Ovary (tissue), 9 donors: ENCODE measurements around the gene FOXO1. TPM values are rescaled to one million over a fixed set of nuclear protein-coding genes. Genes with fewer than 3 reads are reported as not detected.

Experiments used
- DNase-seq, 5 donors: peaks; one replicate each; pipeline ENCODE4 v3.0.0-alpha.2; 2019 to 2020
- H3K27ac ChIP-seq, 2 donors: fragments of 200-600 bp; one replicate each; pipeline versions ENCODE4 v1.5.1 to v1.8.0; 2019 to 2022
- H3K27me3 ChIP-seq: fragments of 200-600 bp; one replicate; pipeline ENCODE4 v1.8.0; 2022
- H3K36me3 ChIP-seq: fragments of 200-600 bp; sonication (generic); one replicate; pipeline ENCODE4 v1.5.1; 2019
- H3K4me1 ChIP-seq: one replicate; pipeline ENCODE4 v1.8.1; 2013; ENCODE audit warnings: mild to moderate bottlenecking, moderate library complexity; ENCODE audit not compliant: insufficient read depth
- H3K4me3 ChIP-seq: fragments of 200-600 bp; sonication (generic); one replicate; pipeline ENCODE4 v1.5.1; 2017
- H3K9me3 ChIP-seq, 2 donors: fragments of 200-600 bp in 1 of 2; sonication (generic) in 1 of 2; one replicate each; pipeline versions ENCODE4 v1.5.1 to v1.8.1; 2013 to 2019; ENCODE audit warnings: mild to moderate bottlenecking in 1 of 2, moderate library complexity in 1 of 2
- EP300 ChIP-seq: sonication (generic); formaldehyde crosslinking; IDR thresholded peaks from one replicate; pipeline ENCODE4 v1.6.1; 2017; ENCODE audit warnings: antibody characterized with exemption
- POLR2A ChIP-seq: fragments of 450-650 bp; IDR thresholded peaks from one replicate; pipeline ENCODE4 v1.6.1; 2017; ENCODE audit warnings: antibody characterized with exemption, mild to moderate bottlenecking, moderate library complexity
- WGBS, 3 donors: extraction: QIAGEN DNeasy Blood & Tissue Kit in 1 of 3; methylation state at CpG; one replicate each; pipeline versions ENCODE4 v1.1.5 to v1.1.7; 2013 to 2017; 5-methylcytosine and 5-hydroxymethylcytosine counted together
- intact Hi-C, 4 donors: fragments of 100-400 bp; cut with DNase I; formaldehyde crosslinking; loops; one replicate each; pipeline versions ENCODE4 v1.11.0 to v1.15.1; 2022 to 2023
- polyA plus RNA-seq, 2 donors: library from polyadenylated mRNA; stranded (reverse); fragments of 200-250 nt in 1 of 2; fragments of 350-450 nt in 1 of 2; fragmentation: Illumina TruSeq in 1 of 2; extraction: RNeasy Lipid Tissue Mini Kit (QIAGEN cat#74804) in 1 of 2; gene quantifications; one replicate each; pipeline ENCODE4 v1.2.3, GENCODE V29; 2013 to 2014
- total RNA-seq, 7 donors: library from RNA; depleted of rRNA in 2 of 7; stranded (reverse); fragments of >200 nt in 2 of 7; fragmentation: NEBNext Ultra II Directional in 3 of 7; extraction: Animal tissue kit (Norgen Biotek cat#: 25700) in 3 of 7; gene quantifications; one replicate each; pipeline versions ENCODE4 v1.1.0 to v1.2.4, GENCODE V29; 2016 to 2023
- TF ChIP-seq, protein P1 (sequence below), 3 donors: fragments of 450-650 bp in 2 of 3; fragments of 200-600 bp in 1 of 3; IDR thresholded peaks; one replicate each; pipeline versions ENCODE4 v1.5.1 to v1.8.0; 2016 to 2022; ENCODE audit warnings: antibody characterized with exemption in 3 of 3, mild to moderate bottlenecking in 1 of 3
- donor health status: DM: no; HTN: no; CAD: no; lungs with moderate emphysema.
- donor health status: DM: no; HTN: no; CAD: no.
- donor health status: Bipolar disorder and iron deficiency.
- donor health status: DM: yes; HTN: yes; CAD: no.
- donor health status: DM: no; HTN: no; CAD: no.
- donor health status: DM: yes; HTN: yes; CAD: no.

The FOXO1 gene
- total and polyA plus RNA-seq, 9 donors = 51.5 to 157 (median 107) TPM

DNA sequence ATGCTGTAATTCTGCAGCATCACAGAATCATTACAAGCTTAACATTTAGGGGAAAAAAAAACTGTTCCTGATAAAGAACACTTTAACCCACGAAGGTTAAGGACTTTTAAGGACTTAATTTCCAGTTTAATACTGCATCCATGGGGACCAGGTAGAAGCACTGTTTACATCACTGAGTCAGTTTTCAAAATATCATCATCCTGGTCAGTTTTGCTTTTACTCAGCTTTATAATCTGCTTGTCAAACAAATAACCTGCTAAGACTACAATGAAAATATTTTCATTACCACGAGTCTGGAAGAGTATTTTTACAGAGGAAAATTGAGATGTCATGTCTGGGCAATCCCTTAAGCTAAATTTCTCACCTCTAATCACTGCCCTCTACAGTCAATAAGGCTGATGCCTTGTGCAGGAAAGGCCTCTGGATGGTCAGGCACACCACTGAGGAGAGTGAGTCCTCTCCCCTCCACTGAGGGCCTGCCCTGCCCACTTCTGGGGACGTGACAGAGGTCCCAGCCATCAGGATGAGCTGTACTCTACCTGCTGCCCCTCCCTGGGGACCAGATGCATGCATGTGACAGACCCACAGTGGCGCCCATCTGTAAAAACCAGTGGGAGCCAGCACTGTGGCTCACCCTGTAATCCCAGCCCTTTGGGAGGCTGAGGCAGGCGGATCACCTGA is 31.0 kb downstream of the FOXO1 start:
- WGBS, 3 donors = 54 to 57% (median 54%) methylated on average over 5 of the region's 5 CpGs
- Histone ChIP-seq H3K4me3 (no peak overlapping the region), H3K9me3 (no peaks in the 10 kb centered on the region), H3K27ac (no peak overlapping the region), H3K36me3 (no peaks in the 10 kb centered on the region), H3K4me1 (peaks cover 21% of the 10 kb centered on the region), H3K27me3 (no peaks in the 10 kb centered on the region)
- intact Hi-C loops = no loop called here
- DNase-seq = no peak
- TF ChIP-seq, protein P1, sequence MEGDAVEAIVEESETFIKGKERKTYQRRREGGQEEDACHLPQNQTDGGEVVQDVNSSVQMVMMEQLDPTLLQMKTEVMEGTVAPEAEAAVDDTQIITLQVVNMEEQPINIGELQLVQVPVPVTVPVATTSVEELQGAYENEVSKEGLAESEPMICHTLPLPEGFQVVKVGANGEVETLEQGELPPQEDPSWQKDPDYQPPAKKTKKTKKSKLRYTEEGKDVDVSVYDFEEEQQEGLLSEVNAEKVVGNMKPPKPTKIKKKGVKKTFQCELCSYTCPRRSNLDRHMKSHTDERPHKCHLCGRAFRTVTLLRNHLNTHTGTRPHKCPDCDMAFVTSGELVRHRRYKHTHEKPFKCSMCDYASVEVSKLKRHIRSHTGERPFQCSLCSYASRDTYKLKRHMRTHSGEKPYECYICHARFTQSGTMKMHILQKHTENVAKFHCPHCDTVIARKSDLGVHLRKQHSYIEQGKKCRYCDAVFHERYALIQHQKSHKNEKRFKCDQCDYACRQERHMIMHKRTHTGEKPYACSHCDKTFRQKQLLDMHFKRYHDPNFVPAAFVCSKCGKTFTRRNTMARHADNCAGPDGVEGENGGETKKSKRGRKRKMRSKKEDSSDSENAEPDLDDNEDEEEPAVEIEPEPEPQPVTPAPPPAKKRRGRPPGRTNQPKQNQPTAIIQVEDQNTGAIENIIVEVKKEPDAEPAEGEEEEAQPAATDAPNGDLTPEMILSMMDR (IDR thresholded peaks at IDR 0.05) = no peak
- TF ChIP-seq POLR2A = no peak
- TF ChIP-seq EP300 = no peak

GRCh38 chr13:40632915-40633314 is 33.5 kb downstream of the FOXO1 start:
- H3K4me1 ChIP-seq = peaks cover 18% of the 10 kb centered on the region

GRCh38 chr13:40631605-40632004 is 34.8 kb downstream of the FOXO1 start:
- Histone ChIP-seq H3K9me3 (no peaks in the 10 kb centered on the region), H3K4me3 (no peak overlapping the region), H3K27me3 (no peaks in the 10 kb centered on the region), H3K4me1 (peaks cover 21% of the 10 kb centered on the region), H3K36me3 (no peaks in the 10 kb centered on the region), H3K27ac (no peak overlapping the region)
- TF ChIP-seq POLR2A (no peak), EP300 (no peak)
- TF ChIP-seq, protein P1 (IDR thresholded peaks at IDR 0.05) = no peak
- 93 to 94% (median 93%) methylated on average over 4 of the region's 4 CpGs for WGBS, 3 donors
- no peak for DNase-seq
- intact Hi-C loops = no loop called here

More at GRCh38 chr13:40632915-40633314, 33.5 kb downstream of the FOXO1 start:
- Histone ChIP-seq H3K27me3 (no peaks in the 10 kb centered on the region), H3K36me3 (no peaks in the 10 kb centered on the region), H3K4me3 (no peak overlapping the region), H3K9me3 (no peaks in the 10 kb centered on the region), H3K27ac (no peak overlapping the region)
- intact Hi-C loops = no loop called here
- TF ChIP-seq POLR2A = no peak
- TF ChIP-seq EP300 = no peak
- TF ChIP-seq, protein P1 (IDR thresholded peaks at IDR 0.05) = no peak
- DNase-seq = no peak
- 83 to 89% (median 86%) methylated on average over 3 of the region's 3 CpGs for WGBS, 3 donors

DNA sequence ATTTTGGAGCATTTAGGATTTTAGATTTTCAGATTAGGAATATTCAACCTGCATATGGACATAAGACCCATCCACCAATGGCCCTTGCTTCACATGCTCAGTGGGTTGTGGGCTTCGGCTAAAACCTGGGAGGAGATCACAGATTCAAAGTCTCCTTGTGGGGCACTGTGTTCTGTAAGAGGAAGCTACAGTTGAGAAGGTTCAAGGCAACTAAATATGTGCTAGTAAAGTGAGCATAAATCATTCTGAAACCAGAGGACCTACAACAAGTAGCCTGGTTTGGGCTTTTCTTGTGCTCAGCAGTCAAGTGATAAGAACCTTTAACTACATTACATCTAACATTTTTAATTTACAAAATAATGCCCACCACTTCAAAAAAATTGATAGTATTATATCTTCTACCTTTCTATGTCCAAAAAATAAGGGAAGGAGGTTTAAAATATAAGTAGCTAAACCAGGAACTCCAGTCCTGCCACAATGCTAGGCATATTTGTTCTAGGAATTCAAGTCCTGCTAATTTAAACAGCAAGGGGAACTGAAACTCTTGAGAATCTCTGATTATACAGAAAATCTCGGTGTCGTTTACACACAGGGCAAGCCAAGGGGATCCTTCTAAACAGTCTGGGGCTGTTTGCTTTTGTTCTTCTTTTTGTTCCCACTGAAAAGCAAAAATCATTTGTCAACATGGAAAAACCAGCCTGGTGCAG is 36.6 kb downstream of the FOXO1 start:
- DNase-seq = no peak
- TF ChIP-seq POLR2A = no peak
- TF ChIP-seq, protein P1 (IDR thresholded peaks at IDR 0.05) = no peak
- TF ChIP-seq EP300 = no peak
- no peak overlapping the region for H3K27ac ChIP-seq
- no peaks in the 10 kb centered on the region for H3K9me3 ChIP-seq
- H3K36me3 ChIP-seq = no peaks in the 10 kb centered on the region
- peaks cover 18% of the 10 kb centered on the region for H3K4me1 ChIP-seq
- 76 to 81% (median 76%) methylated on average over 3 of the region's 3 CpGs for WGBS, 3 donors
- no peak overlapping the region for H3K4me3 ChIP-seq
- intact Hi-C loops = no loop called here
- no peaks in the 10 kb centered on the region for H3K27me3 ChIP-seq
